CD4-positive, alpha-beta T cell treated with Interleukin-17A for 4 hours (primary cell): ENCODE measurements around the gene PREPL.

Experiments
- DNase-seq: peaks from one replicate; pipeline ENCODE4 v3.0.0-alpha.2; 2020; ENCODE audit warnings: mixed read lengths

Gene PREPL

DNA sequence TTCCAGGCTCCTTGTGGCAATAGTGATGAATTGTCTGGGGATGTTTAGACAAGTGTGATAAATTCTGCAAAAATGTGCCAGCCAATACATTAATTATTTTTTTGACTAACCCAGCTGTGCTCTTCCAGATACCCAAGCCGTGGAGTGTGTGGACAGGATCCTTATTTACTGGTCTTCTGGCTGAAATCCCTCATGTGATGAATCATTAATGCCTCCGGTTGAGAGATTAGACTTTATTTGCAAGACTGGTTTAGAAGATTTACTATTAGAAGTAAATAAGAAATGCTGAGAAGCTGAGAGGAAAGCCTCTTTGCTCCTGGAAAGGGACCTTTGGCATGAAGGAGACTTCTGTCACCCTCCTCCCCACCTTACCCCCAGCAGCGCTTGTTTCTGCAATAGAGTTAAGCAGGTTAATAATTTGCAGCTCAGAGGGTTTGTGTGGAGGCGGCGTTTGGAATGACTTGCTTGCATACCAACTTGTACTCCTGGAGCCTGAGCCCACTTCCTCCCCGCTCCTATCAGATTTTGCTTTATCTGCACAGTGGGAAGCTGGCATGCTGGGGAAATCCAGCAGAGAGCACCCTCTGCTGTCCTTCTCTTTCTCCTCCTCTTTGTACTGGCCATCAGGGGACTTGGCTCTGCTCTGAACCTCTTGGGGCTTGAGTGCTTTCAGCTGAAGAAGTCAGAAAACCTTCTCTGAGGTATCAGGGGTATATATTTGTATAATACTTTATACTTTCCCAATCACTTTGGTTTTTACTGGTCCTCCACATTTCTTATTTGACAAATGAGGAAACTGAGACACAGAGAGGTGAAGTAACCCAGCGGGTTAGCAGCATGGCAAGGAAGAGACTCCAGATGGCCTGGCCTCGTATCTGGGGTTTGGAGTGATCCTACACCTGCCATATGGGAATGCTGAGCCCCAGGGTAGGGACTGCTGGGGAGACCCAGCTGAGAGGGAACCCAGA is 69.7 kb downstream of the PREPL start:
- no peak for DNase-seq

GRCh38 chr2:44290261-44290660 is 71.0 kb downstream of the PREPL start:
- no peak for DNase-seq

GRCh38 chr2:44286884-44287638 is 74.2 kb downstream of the PREPL start:
- DNase-seq = no peak

DNA sequence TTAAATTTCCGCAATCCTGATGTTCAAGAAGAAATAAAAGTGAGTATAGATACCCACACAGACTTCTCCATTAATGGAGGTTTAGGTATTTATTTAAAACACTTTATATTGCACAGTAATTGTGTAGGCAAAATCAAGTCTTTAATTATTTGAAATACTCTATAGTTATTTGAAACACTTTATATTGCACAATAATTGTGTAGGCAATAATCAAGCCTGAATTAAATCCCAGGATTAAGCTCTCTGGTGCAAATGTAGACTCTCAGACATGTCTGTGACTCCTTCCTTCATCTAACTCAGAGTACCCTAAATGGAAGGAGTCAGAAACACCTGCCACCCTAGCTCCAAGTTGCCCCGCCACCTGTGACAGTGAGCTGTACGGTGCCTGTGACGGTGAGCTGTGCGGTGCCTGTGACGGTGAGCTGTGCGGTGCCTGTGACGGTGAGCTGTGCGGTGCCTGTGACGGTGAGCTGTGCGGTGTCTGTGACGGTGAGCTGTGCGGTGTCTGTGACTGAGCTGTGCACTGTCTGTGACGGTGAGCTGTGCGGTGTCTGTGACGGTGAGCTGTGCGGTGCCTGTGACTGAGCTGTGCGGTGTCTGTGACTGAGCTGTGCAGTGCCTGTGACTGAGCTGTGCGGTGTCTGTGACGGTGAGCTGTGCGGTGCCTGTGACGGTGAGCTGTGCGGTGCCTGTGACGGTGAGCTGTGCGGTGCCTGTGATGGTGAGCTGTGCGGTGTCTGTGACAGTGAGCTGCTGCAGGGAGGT is 75.0 kb downstream of the PREPL start:
- DNase-seq = no peak

DNA sequence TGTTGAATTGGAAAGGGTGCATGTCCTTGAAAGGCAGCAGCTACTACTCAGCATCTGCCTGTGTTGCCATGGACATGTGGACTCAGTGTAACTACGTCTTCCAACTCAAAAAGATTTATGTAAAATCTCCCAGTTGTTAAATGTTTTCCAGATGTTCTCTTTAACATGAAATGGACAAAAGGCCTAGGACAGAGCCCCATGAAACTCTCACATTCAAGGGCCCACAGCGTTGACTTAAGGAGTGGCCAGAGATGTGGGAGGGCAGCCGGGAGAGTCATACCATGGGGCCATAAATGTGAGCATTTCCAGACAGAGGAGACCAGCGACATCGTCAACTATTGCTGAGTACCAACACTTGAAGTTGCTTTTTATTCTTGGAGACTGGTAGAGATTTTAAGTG is 76.1 kb downstream of the PREPL start:
- DNase-seq = no peak

- DNase-seq = no peak
These were observed 78.1 kb downstream of the PREPL start for GRCh38 chr2:44283116-44283666.

GRCh38 chr2:44280869-44281268 is 80.4 kb downstream of the PREPL start:
- DNase-seq = no peak

DNA sequence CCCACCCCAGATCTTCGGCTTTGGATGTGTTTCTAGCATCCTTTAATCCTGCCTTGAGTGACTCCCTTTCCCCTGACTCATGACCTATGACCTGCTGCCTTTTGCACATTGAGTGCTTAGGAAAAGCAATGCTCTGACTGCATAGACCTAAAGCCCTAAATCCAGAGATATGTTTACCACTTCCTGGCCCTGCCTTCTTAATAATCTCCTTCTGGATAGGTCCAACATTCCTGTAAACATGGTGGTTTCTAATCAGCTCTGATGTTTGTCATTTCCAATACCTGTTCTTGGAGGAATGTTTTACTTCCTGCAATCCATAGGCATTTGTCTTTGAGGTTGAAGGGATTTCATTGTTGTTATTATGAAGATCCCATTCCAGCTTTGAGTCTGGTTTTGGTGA is 83.8 kb downstream of the PREPL start:
- no peak for DNase-seq

- DNase-seq = no peak
These were observed 85.4 kb downstream of the PREPL start for GRCh38 chr2:44275927-44276303.

GRCh38 chr2:44273596-44273995 is 87.7 kb downstream of the PREPL start:
- no peak for DNase-seq

DNA sequence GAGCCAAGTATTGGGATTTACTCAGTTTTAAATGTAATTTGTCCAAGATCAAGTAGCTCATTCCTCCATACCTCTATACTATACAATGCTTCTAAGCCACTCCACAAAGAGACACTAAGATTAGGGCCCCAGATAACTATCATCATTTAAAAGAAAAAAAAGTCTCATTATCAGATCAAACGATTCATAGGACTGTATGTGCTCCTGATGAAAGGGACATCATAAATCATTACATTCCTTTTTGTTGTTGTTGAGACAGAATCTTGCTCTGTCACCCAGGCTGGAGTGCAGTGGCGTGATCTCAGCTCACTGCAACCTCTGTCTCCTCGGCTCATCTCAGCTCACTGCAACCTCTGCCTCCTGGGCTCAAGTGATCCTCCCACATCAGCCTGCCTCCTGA is 88.2 kb downstream of the PREPL start:
- no peak for DNase-seq

DNA sequence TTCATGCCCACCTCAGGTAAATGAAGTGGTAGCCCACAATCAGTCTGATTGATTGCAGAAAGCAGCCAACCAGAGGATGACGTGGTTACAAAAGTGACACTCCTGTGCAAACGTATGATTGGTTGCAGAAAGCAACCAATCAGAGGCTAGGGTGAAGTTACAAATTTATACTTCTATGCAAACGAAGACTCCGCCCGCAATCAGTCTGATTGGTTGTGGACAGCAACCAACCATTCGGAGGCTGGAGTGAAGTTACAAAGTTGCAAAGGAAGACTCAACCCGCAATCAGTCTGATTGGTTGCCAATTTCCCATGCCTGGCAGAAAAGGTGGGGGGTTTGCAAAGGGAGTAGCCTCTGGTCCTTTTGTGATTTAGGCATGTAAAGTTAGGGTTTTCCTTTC is 90.0 kb downstream of the PREPL start:
- no peak for DNase-seq

GRCh38 chr2:44269831-44270230 is 91.5 kb downstream of the PREPL start:
- no peak for DNase-seq

DNA sequence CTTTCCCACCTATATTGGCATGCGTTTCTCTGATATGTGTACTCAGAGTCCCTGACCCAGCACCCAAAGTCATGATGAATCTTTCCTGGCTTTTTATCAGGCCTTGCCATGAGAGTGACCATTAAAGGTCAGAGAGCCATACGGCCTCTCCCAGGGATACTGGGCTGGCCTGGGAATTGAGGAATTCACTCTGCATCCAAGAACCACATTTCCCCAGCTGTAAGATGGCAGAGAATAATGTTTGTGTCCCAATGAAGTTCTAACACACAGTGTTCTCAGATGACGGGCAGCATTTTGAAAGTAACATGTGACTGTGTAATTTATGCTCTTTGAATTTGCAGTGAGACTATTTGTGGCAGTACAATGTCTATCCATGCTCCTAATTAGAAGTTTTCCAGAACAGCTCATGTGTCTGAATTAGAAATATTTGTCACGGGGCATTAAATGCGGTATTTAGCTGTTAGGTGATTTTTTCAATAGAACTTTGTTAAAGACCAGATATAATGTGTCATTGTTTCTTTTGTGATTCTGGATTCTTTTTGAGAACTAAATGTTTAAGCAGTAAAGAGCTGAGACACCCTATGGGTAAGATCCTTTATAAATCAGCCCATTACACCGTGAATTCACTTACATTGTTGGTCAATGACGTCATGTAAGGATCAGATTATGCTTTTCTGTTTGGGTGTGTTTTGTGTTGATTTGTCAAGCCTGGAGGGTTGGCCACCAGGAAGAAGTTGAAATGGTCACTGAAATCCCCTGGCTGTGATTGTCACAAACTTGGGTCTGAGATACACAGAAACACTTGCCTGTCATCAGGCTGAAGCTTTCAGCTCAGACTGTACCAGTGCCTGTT is 93.3 kb downstream of the PREPL start:
- no peak for DNase-seq
